PC-3 (cell line): ENCODE data around the gene UBE2D2. TPM values are rescaled to one million over a fixed set of nuclear protein-coding genes. Genes with fewer than 3 reads are reported as not detected.

Experiments used
- ATAC-seq: fragments of 200-7000 bp; cut with Tn5 transposase; 2 replicates; pipeline ENCODE4 v1.9.1; 2020; ENCODE audit warnings: mild to moderate bottlenecking, moderate library complexity
- BruUV-seq: library from RNA; stranded (reverse); fragments of 400-500 nt; replicated peaks from 2 replicates; lab custom pipeline; 2021; lab: Mats Ljungman, UMichigan
- CTCF ChIA-PET: fragments of 300-600 bp; sonication (Branson Sonifier 250); formaldehyde crosslinking; loops from one replicate; lab custom pipeline; 2022; ENCODE audit warnings: antibody characterized with exemption; lab: Charles Lee
- POLR2A ChIA-PET: fragments of 300-600 bp; sonication (Branson Sonifier 250); formaldehyde crosslinking; loops from one replicate; lab custom pipeline; 2022; ENCODE audit warnings: antibody characterized with exemption; ENCODE audit not compliant: unreplicated experiment; lab: Charles Lee
- DNase-seq: peaks from one replicate; pipeline ENCODE4 v3.0.0-alpha.2; 2015
- H2AFZ ChIP-seq: fragments of 300-600 bp; sonication (generic); 2 replicates; pipeline ENCODE4 v1.6.0; 2016; ENCODE audit warnings: antibody characterized with exemption, low read length
- H3F3A ChIP-seq: fragments of 300-600 bp; sonication (generic); one replicate; pipeline ENCODE4 v1.6.0; 2017; ENCODE audit warnings: antibody characterized with exemption, low read length, control low read depth, mild to moderate bottlenecking; ENCODE audit not compliant: unreplicated experiment
- H3K27ac ChIP-seq: fragments of 300-600 bp; sonication (generic); 2 replicates; pipeline ENCODE4 v1.5.1; 2016; ENCODE audit warnings: mild to moderate bottlenecking, low read length
- H3K27me3 ChIP-seq: fragments of 300-600 bp; sonication (generic); 2 replicates; pipeline ENCODE4 v1.6.1; 2016; ENCODE audit warnings: low read length, mixed read lengths
- H3K36me3 ChIP-seq: fragments of 300-600 bp; sonication (generic); 2 replicates; pipeline ENCODE4 v1.6.1; 2016; ENCODE audit warnings: low read depth, mixed run types, low read length, mixed read lengths
- H3K4me1 ChIP-seq: fragments of 300-600 bp; sonication (generic); 2 replicates; pipeline ENCODE4 v1.5.1; 2016; ENCODE audit warnings: low read length; ENCODE audit not compliant: insufficient read depth
- H3K4me2 ChIP-seq: fragments of 300-600 bp; sonication (generic); 2 replicates; pipeline ENCODE4 v1.6.0; 2016; ENCODE audit warnings: low read length
- H3K4me3 ChIP-seq: fragments of 300-600 bp; sonication (generic); 2 replicates; pipeline ENCODE4 v1.5.1; 2016; ENCODE audit warnings: mild to moderate bottlenecking, low read length, mixed read lengths
- H3K79me2 ChIP-seq: fragments of 300-600 bp; sonication (generic); 2 replicates; pipeline ENCODE4 v1.6.1; 2017; ENCODE audit warnings: low read length, mixed read lengths
- H3K9ac ChIP-seq: fragments of 300-600 bp; sonication (generic); 2 replicates; pipeline ENCODE4 v1.6.0; 2016; ENCODE audit warnings: mild to moderate bottlenecking, low read length
- H3K9me2 ChIP-seq: fragments of 300-600 bp; sonication (generic); replicated peaks from 2 replicates; pipeline ENCODE4 v1.6.1; 2016; ENCODE audit warnings: mixed run types, low read length, mixed read lengths
- H3K9me3 ChIP-seq: fragments of 300-600 bp; sonication (generic); 2 replicates; pipeline ENCODE4 v1.6.1; 2016; ENCODE audit warnings: low read length, mixed read lengths
- H4K20me1 ChIP-seq: fragments of 300-600 bp; sonication (generic); 2 replicates; pipeline ENCODE4 v1.6.1; 2016; ENCODE audit warnings: low read length, mixed read lengths
- EZH2 ChIP-seq: fragments of 300-600 bp; sonication (generic); IDR thresholded peaks from one replicate; pipeline ENCODE4 v1.6.1; 2017; ENCODE audit warnings: antibody characterized with exemption, mild to moderate bottlenecking, low read length; ENCODE audit not compliant: unreplicated experiment
- EZH2phosphoT487 ChIP-seq: fragments of 300-600 bp; sonication (generic); IDR thresholded peaks from 2 replicates; pipeline ENCODE4 v1.6.1; 2018; ENCODE audit warnings: mild to moderate bottlenecking, antibody characterized with exemption, low read length, borderline replicate concordance
- intact Hi-C: fragments of 100-400 bp; cut with micrococcal nuclease; formaldehyde crosslinking; loops from 2 replicates; pipeline ENCODE4 v1.9.0; 2023
- total RNA-seq: library from RNA; depleted of rRNA; stranded (reverse); fragments of >200 nt; gene quantifications from 2 replicates; pipeline ENCODE4 v1.2.3, GENCODE V29; 2014
- TF ChIP-seq, protein P1 (sequence below): fragments of 300-600 bp; sonication (generic); conservative IDR thresholded peaks from 2 replicates; pipeline ENCODE4 v1.5.1; 2017; ENCODE audit warnings: antibody characterized with exemption, low read depth, mild to moderate bottlenecking, low read length

UBE2D2 gene
- total RNA-seq, 1 experiment from 2014 or later, result 98.7 TPM

DNA sequence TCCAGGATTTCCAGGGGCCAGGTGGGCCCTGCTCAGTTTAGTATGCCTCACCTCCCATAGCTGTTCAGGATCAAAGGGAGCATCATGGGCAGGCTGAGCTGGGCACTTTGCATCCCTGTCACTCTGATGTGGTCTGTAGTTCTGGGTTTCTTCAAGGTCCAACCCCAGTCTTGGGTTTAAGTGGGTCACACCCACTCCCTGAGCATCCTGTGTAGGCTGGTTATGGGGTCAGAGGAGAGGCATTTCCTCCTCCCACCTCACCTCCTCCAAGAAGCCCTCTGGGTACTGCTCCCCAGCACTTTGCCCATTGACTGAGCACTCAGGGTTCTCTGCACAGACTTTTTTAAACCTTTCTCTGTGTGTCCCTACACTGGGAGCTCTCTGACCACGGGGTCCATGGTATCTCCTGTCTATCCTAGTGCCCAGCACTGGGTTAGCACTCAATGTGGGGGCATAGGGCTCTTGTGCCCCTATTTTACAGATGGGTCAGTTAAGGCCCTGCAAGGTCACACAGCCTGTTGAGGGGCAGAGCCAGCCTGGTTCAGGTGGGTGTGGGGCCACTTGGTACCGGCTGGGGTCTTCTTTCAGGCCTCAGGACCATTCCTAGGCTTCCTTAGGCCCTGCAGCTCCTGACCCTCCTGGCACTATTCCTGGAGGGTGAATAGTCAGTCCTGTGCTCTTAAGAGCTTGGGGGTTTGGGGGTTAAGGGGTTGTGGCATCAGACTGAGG lies 106.0 kb downstream of the UBE2D2 start:
- CTCF ChIA-PET, result no interaction called here
- no peak overlapping the region for H3K4me2 ChIP-seq
- no peak overlapping the region for H2AFZ ChIP-seq
- H3K9ac ChIP-seq, result no peak overlapping the region
- BruUV-seq, result no TSS peak
- ATAC-seq, result no peak; the same call in 1 of the 2 replicates
- TF ChIP-seq, protein P1, sequence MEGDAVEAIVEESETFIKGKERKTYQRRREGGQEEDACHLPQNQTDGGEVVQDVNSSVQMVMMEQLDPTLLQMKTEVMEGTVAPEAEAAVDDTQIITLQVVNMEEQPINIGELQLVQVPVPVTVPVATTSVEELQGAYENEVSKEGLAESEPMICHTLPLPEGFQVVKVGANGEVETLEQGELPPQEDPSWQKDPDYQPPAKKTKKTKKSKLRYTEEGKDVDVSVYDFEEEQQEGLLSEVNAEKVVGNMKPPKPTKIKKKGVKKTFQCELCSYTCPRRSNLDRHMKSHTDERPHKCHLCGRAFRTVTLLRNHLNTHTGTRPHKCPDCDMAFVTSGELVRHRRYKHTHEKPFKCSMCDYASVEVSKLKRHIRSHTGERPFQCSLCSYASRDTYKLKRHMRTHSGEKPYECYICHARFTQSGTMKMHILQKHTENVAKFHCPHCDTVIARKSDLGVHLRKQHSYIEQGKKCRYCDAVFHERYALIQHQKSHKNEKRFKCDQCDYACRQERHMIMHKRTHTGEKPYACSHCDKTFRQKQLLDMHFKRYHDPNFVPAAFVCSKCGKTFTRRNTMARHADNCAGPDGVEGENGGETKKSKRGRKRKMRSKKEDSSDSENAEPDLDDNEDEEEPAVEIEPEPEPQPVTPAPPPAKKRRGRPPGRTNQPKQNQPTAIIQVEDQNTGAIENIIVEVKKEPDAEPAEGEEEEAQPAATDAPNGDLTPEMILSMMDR, result no peak
- TF ChIP-seq EZH2 (no peak), EZH2phosphoT487 (no peak)
- intact Hi-C loops, result no loop called here
- no peak overlapping the region; the same call in 1 of the 2 replicates for H3K4me3 ChIP-seq
- no peaks in the 10 kb centered on the region for H3K27me3 ChIP-seq
- peaks cover 20% of the 10 kb centered on the region for H3K79me2 ChIP-seq
- DNase-seq, result no peak
- H3F3A ChIP-seq, result no peaks in the 10 kb centered on the region
- H4K20me1 ChIP-seq, result no peaks in the 10 kb centered on the region
- POLR2A ChIA-PET, result interaction anchor here (0.7 kb wide), 1 partner anchor 19 kb away, joined by 8 read pairs; the partner anchor contains the start of gene CXXC5
- H3K36me3 ChIP-seq, result no peaks in the 10 kb centered on the region
- no peaks in the 10 kb centered on the region for H3K9me3 ChIP-seq
- H3K4me1 ChIP-seq, result peaks cover 14% of the 10 kb centered on the region
- no peaks in the 10 kb centered on the region for H3K9me2 ChIP-seq
- H3K27ac ChIP-seq, result no peak overlapping the region

DNA sequence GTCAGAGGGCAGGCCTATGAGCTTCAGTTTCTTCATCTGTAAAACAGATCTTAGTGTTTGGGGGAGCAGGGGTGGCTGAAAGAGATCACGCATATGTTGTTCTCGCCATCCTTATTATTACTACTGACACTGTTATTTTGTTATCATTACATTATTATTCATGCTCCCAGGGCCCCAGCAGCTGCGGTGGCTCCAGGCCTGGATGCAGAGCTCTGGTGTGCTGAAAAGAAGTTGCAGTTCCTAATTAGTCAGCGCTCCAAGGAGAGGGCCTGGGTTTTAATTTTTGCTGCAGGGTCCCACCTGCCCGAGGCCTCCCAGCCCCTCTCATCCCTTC lies 106.6 kb downstream of the UBE2D2 start:
- Histone ChIP-seq H3K4me3 (peak overlapping the region; percentile 63), H3K9me2 (no peaks in the 10 kb centered on the region), H3F3A (no peaks in the 10 kb centered on the region), H3K9ac (peak overlapping the region; percentile 84), H3K4me1 (peaks cover 14% of the 10 kb centered on the region), H3K36me3 (no peaks in the 10 kb centered on the region), H3K4me2 (peak overlapping the region; percentile 95), H3K79me2 (peaks cover 17% of the 10 kb centered on the region), H3K9me3 (no peaks in the 10 kb centered on the region), H3K27ac (peak overlapping the region; percentile 39), H2AFZ (peak overlapping the region; percentile 86), H3K27me3 (no peaks in the 10 kb centered on the region), H4K20me1 (no peaks in the 10 kb centered on the region)
- intact Hi-C loops, result no loop called here
- ChIA-PET POLR2A (interaction anchor here (0.7 kb wide), 1 partner anchor 20 kb away, joined by 8 read pairs; the partner anchor contains the start of gene CXXC5), CTCF (no interaction called here)
- TF ChIP-seq EZH2 (no peak), EZH2phosphoT487 (no peak)
- TF ChIP-seq, protein P1, result no peak
- BruUV-seq, result no TSS peak
- ATAC-seq (peak; percentile 25; the same call in 1 of the 2 replicates), DNase-seq (no peak)
